ENCODE measurements around the gene SMCO2. TPM values are rescaled to one million over a fixed set of nuclear protein-coding genes. Genes with fewer than 3 reads are reported as not detected.

Gene SMCO2
- total RNA-seq, 1 experiment from 2014 or later: 0.36 TPM

GRCh38 chr12:27504507-27504906 lies 58.0 kb downstream of the SMCO2 start:
- Histone ChIP-seq H3K27ac (ENCODE audit: low read length) (no peak overlapping the region), H3K27me3 (ENCODE audit: control insufficient read depth, insufficient read depth, low read length) (no peaks in the 10 kb centered on the region), H3K4me1 (ENCODE audit: control insufficient read depth, insufficient read depth, low read length) (no peaks in the 10 kb centered on the region), H3K9me3 (ENCODE audit: control insufficient read depth, insufficient read depth, low read depth, low read length) (no peaks in the 10 kb centered on the region), H3K36me3 (ENCODE audit: control insufficient read depth, insufficient read depth, low read length) (no peaks in the 10 kb centered on the region), H3K4me3 (ENCODE audit: low read depth in 2 of 2, low read length in 2 of 2) (no peak overlapping the region)
- in situ Hi-C loops (cut with HindIII; ENCODE audit: low pct_unique_long_range_greater_than_20kb, low sequenced_read_pairs) (no loop called here), intact Hi-C loops (cut with micrococcal nuclease; ENCODE audit: unreplicated experiment) (no loop called here)
- BruUV-seq (replicated peaks): no TSS peak
- ChIA-PET CTCF (interaction anchor here (0.5 kb wide), 1 partner anchor 13 kb away, joined by 3 read pairs; no protein-coding TSS in a partner anchor), POLR2A (no interaction called here)
- ATAC-seq (no peak), DNase-seq (ENCODE audit: low read depth, low spot score) (no peak)
- TF ChIP-seq SIN3A (IDR thresholded peaks at IDR 0.05; ENCODE audit: borderline replicate concordance, insufficient read depth, low read depth, low read length) (no peak), REST (IDR thresholded peaks at IDR 0.05; ENCODE audit: insufficient read depth in 1 of 2, low read depth in 2 of 2, low read length in 1 of 2) (no peak), CTCF (IDR thresholded peaks at IDR 0.05) (no peak), TCF7L2 (IDR thresholded peaks at IDR 0.05; ENCODE audit: low read depth, low read length) (no peak), POLR2AphosphoS5 (IDR thresholded peaks at IDR 0.05; ENCODE audit: low read depth, low read length) (no peak)

GRCh38 chr12:27505109-27505508 lies 58.6 kb downstream of the SMCO2 start:
- CTCF ChIA-PET: no interaction called here
- no peak for DNase-seq (ENCODE audit: low read depth, low spot score)

More at GRCh38 chr12:27505109-27505508, 58.6 kb downstream of the SMCO2 start:
- H3K9me3 ChIP-seq (ENCODE audit: control insufficient read depth, insufficient read depth, low read depth, low read length): no peaks in the 10 kb centered on the region
- no peaks in the 10 kb centered on the region for H3K36me3 ChIP-seq (ENCODE audit: control insufficient read depth, insufficient read depth, low read length)
- H3K27ac ChIP-seq (ENCODE audit: low read length): no peak overlapping the region
- no TSS peak for BruUV-seq (replicated peaks)
- H3K4me1 ChIP-seq (ENCODE audit: control insufficient read depth, insufficient read depth, low read length): no peaks in the 10 kb centered on the region
- in situ Hi-C loops (cut with HindIII; ENCODE audit: low pct_unique_long_range_greater_than_20kb, low sequenced_read_pairs): no loop called here
- no peak for ATAC-seq
- H3K27me3 ChIP-seq (ENCODE audit: control insufficient read depth, insufficient read depth, low read length): no peaks in the 10 kb centered on the region
- intact Hi-C loops (cut with micrococcal nuclease; ENCODE audit: unreplicated experiment): no loop called here
- POLR2A ChIA-PET: no interaction called here
- H3K4me3 ChIP-seq (ENCODE audit: low read depth in 2 of 2, low read length in 2 of 2): no peak overlapping the region
- TF ChIP-seq CTCF (IDR thresholded peaks at IDR 0.05): no peak
- TF ChIP-seq POLR2AphosphoS5 (IDR thresholded peaks at IDR 0.05; ENCODE audit: low read depth, low read length): no peak
- no peak for TF ChIP-seq REST (IDR thresholded peaks at IDR 0.05; ENCODE audit: insufficient read depth in 1 of 2, low read depth in 2 of 2, low read length in 1 of 2)
- TF ChIP-seq SIN3A (IDR thresholded peaks at IDR 0.05; ENCODE audit: borderline replicate concordance, insufficient read depth, low read depth, low read length): no peak
- no peak for TF ChIP-seq TCF7L2 (IDR thresholded peaks at IDR 0.05; ENCODE audit: low read depth, low read length)

Measured in Panc1 (cell line).